Smooth muscle cell (in vitro differentiated cells): ENCODE results near the gene TSSK6. TPM values are rescaled to one million over a fixed set of nuclear protein-coding genes. Genes with fewer than 3 reads are reported as not detected.

ENCODE experiments used
- DNase-seq: peaks from one replicate; lab custom pipeline; 2025; ENCODE audit not compliant: unreplicated experiment; lab: John Stamatoyannopoulos, UW
- H2AFZ ChIP-seq: fragments of 200-600 bp; sonication (generic); 2 replicates; pipeline ENCODE4 v1.6.0; 2016; ENCODE audit warnings: antibody characterized with exemption, low read depth, mild to moderate bottlenecking
- H3F3A ChIP-seq: fragments of 200-600 bp; sonication (generic); 2 replicates; pipeline ENCODE4 v1.6.0; 2017; ENCODE audit warnings: antibody characterized with exemption, low read depth
- H3K27ac ChIP-seq: fragments of 200-600 bp; sonication (generic); 2 replicates; pipeline ENCODE4 v1.5.1; 2016; ENCODE audit warnings: low read depth, mild to moderate bottlenecking
- H3K27me3 ChIP-seq: fragments of 200-600 bp; sonication (generic); 2 replicates; pipeline ENCODE4 v1.6.1; 2016; ENCODE audit warnings: low read depth, mild to moderate bottlenecking
- H3K36me3 ChIP-seq: fragments of 200-600 bp; sonication (generic); 2 replicates; pipeline ENCODE4 v1.5.1; 2016; ENCODE audit warnings: low read depth
- H3K4me1 ChIP-seq: fragments of 200-600 bp; sonication (generic); 2 replicates; pipeline ENCODE4 v1.5.1; 2016; ENCODE audit warnings: low read depth
- H3K4me2 ChIP-seq: fragments of 200-600 bp; sonication (generic); 2 replicates; pipeline ENCODE4 v1.6.0; 2016; ENCODE audit warnings: mild to moderate bottlenecking
- H3K4me3 ChIP-seq: fragments of 200-600 bp; sonication (generic); 2 replicates; pipeline ENCODE4 v1.5.1; 2016; ENCODE audit warnings: mild to moderate bottlenecking
- H3K79me2 ChIP-seq: fragments of 200-600 bp; sonication (generic); 2 replicates; pipeline ENCODE4 v1.6.0; 2016; ENCODE audit warnings: low read depth, mild to moderate bottlenecking
- H3K9ac ChIP-seq: fragments of 200-600 bp; sonication (generic); 2 replicates; pipeline ENCODE4 v1.6.0; 2016; ENCODE audit warnings: low read depth
- H3K9me3 ChIP-seq: fragments of 200-600 bp; sonication (generic); replicated peaks from 2 replicates; pipeline ENCODE4 v1.5.1; 2016; ENCODE audit warnings: low read depth
- H4K20me1 ChIP-seq: fragments of 200-600 bp; sonication (generic); 2 replicates; pipeline ENCODE4 v1.6.0; 2016; ENCODE audit warnings: low read depth
- CTCF ChIP-seq: fragments of 200-600 bp; sonication (generic); IDR thresholded peaks from 2 replicates; pipeline ENCODE4 v1.5.1; 2017; ENCODE audit warnings: borderline replicate concordance, mild to moderate bottlenecking, antibody characterized with exemption; ENCODE audit not compliant: insufficient read depth, poor library complexity, severe bottlenecking
- WGBS: methylation state at CpG from one replicate; pipeline ENCODE4 v1.1.7; 2016; ENCODE audit warnings: low lambda C conversion rate; 5-methylcytosine and 5-hydroxymethylcytosine counted together
- polyA plus RNA-seq: library from polyadenylated mRNA; unstranded; fragments of >200 nt; fragmentation: Nextera tagmentation; extraction: Ambion mirVana; gene quantifications from 2 replicates; pipeline ENCODE4 v1.2.1, GENCODE V29; 2016
- total RNA-seq: library from RNA; depleted of rRNA; stranded (reverse); fragments of >200 nt; gene quantifications from 2 replicates; pipeline ENCODE4 v1.2.3, GENCODE V29; 2014

Gene TSSK6
- total and polyA plus RNA-seq, 2 experiments from 2014 or later = 0.49 to 1.3 TPM

DNA sequence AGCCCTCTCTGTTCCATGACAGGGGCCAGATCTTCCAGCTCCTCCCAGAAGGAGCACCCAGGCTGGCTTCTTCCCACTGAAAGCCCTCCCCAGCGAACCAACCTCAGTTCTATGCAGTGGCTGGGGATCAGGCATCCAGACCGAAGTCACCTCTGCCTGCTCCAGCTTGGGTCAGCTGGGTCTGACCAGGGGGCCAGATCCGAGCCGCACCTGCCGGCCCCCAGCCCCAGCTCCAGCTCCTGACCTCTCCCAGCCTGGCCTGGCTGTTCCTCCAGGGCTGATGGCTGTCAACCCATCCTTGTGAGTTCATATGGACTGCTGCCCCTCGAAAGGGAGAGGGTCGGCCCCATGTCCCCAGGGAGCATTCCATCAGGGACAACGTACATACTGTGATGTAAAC lies 8.0 kb downstream of the TSSK6 start:
- TF ChIP-seq CTCF = no peak
- Histone ChIP-seq H3F3A (no peaks in the 10 kb centered on the region), H3K4me3 (no peak overlapping the region), H3K9ac (no peak overlapping the region), H3K4me2 (no peak overlapping the region), H4K20me1 (no peaks in the 10 kb centered on the region), H3K36me3 (no peaks in the 10 kb centered on the region), H3K27me3 (no peaks in the 10 kb centered on the region), H3K4me1 (no peaks in the 10 kb centered on the region), H3K27ac (no peak overlapping the region), H3K9me3 (no peaks in the 10 kb centered on the region), H2AFZ (no peak overlapping the region), H3K79me2 (no peaks in the 10 kb centered on the region)
- 92% methylated on average over 8 of the region's 8 CpGs for WGBS
- DNase-seq = no peak

DNA sequence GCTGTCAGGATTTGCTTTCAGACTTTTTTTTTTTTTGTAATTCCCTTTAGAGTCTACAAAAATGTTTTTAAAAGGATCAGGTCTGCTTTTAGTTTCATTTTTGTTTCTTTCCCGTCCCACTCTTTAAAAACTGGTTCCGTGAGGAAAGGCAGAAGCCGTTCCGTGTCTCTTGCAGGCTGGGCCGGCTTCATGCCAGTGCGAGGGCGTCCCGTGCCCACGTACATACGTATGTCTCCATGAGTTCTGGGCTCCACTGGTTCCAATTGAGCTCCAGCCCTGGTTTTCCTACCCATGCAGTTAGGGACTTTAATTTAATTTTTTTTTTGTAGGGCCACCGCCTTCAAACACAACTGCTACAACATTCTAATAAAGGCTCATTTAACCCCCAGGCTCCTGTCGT lies 8.8 kb downstream of the TSSK6 start:
- H3K36me3 ChIP-seq = no peaks in the 10 kb centered on the region
- H3K9ac ChIP-seq = no peak overlapping the region
- no peak for TF ChIP-seq CTCF
- no peak overlapping the region for H3K27ac ChIP-seq
- no peaks in the 10 kb centered on the region for H3K79me2 ChIP-seq
- H2AFZ ChIP-seq = no peak overlapping the region
- no peaks in the 10 kb centered on the region for H3K9me3 ChIP-seq
- no peaks in the 10 kb centered on the region for H3K27me3 ChIP-seq
- H3K4me1 ChIP-seq = no peaks in the 10 kb centered on the region
- H3K4me3 ChIP-seq = no peak overlapping the region
- 98% methylated on average over 12 of the region's 12 CpGs for WGBS
- no peaks in the 10 kb centered on the region for H4K20me1 ChIP-seq
- no peak for DNase-seq
- H3K4me2 ChIP-seq = no peak overlapping the region
- H3F3A ChIP-seq = no peaks in the 10 kb centered on the region

GRCh38 chr19:19505669-19506326 lies 9.6 kb downstream of the TSSK6 start:
- Histone ChIP-seq H3K4me2 (no peak overlapping the region), H2AFZ (no peak overlapping the region), H3K9ac (no peak overlapping the region), H3K4me3 (no peak overlapping the region), H4K20me1 (no peaks in the 10 kb centered on the region), H3K36me3 (no peaks in the 10 kb centered on the region), H3K27me3 (no peaks in the 10 kb centered on the region), H3K9me3 (no peaks in the 10 kb centered on the region), H3F3A (no peaks in the 10 kb centered on the region), H3K79me2 (no peaks in the 10 kb centered on the region), H3K4me1 (no peaks in the 10 kb centered on the region), H3K27ac (no peak overlapping the region)
- no peak for TF ChIP-seq CTCF
- DNase-seq = no peak
- 96% methylated on average over 27 of the region's 27 CpGs for WGBS
